Fibroblast of skin of scalp (primary cell): ENCODE data around the gene SLC6A19.

Experiments used
- DNase-seq: peaks from one replicate; pipeline ENCODE4 v3.0.0-alpha.2; 2013

The SLC6A19 gene

GRCh38 chr5:1180841-1181271 lies 20.5 kb upstream of the SLC6A19 start:
- no peak for DNase-seq

- no peak for DNase-seq
Observed at GRCh38 chr5:1181451-1182359, 19.7 kb upstream of the SLC6A19 start.

- DNase-seq = no peak
Observed at GRCh38 chr5:1182360-1182632, 19.1 kb upstream of the SLC6A19 start.

- DNase-seq = no peak
Observed at GRCh38 chr5:1182633-1183423, 18.6 kb upstream of the SLC6A19 start.

- DNase-seq = no peak
Observed at GRCh38 chr5:1183424-1184162, 17.8 kb upstream of the SLC6A19 start.

GRCh38 chr5:1184163-1184470 lies 17.3 kb upstream of the SLC6A19 start:
- DNase-seq = no peak

- DNase-seq = no peak
Observed at GRCh38 chr5:1184481-1184880, 16.9 kb upstream of the SLC6A19 start.

- DNase-seq = no peak
Observed at GRCh38 chr5:1185038-1185627, 16.3 kb upstream of the SLC6A19 start.

- DNase-seq = no peak
Observed at GRCh38 chr5:1185629-1186350, 15.6 kb upstream of the SLC6A19 start.

- no peak for DNase-seq
Observed at GRCh38 chr5:1186351-1187233, 14.8 kb upstream of the SLC6A19 start.

- DNase-seq = no peak
Observed at GRCh38 chr5:1187234-1187949, 14.0 kb upstream of the SLC6A19 start.

- no peak for DNase-seq
Observed at GRCh38 chr5:1187950-1188334, 13.5 kb upstream of the SLC6A19 start.

- no peak for DNase-seq
Observed at GRCh38 chr5:1188464-1188863, 12.9 kb upstream of the SLC6A19 start.

GRCh38 chr5:1189269-1189668 lies 12.1 kb upstream of the SLC6A19 start:
- no peak for DNase-seq

- no peak for DNase-seq
Observed at GRCh38 chr5:1190278-1190677, 11.1 kb upstream of the SLC6A19 start.

- DNase-seq = no peak
Observed at GRCh38 chr5:1190837-1191239, 10.6 kb upstream of the SLC6A19 start.

- no peak for DNase-seq
Observed at GRCh38 chr5:1192971-1193590, 8.3 kb upstream of the SLC6A19 start.

GRCh38 chr5:1193591-1193985 lies 7.8 kb upstream of the SLC6A19 start:
- DNase-seq = no peak

- no peak for DNase-seq
Observed at GRCh38 chr5:1194378-1194777, 7.0 kb upstream of the SLC6A19 start.

GRCh38 chr5:1195439-1195838 lies 6.0 kb upstream of the SLC6A19 start:
- no peak for DNase-seq
